ENCODE results near the gene USF2.

DNA sequence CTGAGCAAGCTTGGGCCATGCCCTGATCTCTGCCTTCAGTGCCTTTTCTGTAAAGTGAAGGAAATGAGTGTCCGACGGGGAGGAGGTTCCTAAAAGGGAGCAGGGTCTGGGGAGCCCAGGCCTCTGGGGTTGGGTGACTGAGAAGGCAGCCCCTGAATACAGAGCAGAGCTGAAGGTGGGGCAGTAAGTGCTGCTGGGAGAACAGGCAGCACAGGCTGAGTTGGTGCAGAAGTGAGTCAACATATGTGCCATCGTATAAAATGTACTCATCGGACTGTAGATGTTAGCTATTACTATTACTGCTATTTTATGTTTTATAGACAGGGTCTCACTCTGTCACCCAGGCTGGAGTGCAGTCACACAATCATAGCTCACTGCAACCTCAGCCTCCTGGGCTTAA lies 12.5 kb downstream of the USF2 start:
- TF ChIP-seq, protein P1, sequence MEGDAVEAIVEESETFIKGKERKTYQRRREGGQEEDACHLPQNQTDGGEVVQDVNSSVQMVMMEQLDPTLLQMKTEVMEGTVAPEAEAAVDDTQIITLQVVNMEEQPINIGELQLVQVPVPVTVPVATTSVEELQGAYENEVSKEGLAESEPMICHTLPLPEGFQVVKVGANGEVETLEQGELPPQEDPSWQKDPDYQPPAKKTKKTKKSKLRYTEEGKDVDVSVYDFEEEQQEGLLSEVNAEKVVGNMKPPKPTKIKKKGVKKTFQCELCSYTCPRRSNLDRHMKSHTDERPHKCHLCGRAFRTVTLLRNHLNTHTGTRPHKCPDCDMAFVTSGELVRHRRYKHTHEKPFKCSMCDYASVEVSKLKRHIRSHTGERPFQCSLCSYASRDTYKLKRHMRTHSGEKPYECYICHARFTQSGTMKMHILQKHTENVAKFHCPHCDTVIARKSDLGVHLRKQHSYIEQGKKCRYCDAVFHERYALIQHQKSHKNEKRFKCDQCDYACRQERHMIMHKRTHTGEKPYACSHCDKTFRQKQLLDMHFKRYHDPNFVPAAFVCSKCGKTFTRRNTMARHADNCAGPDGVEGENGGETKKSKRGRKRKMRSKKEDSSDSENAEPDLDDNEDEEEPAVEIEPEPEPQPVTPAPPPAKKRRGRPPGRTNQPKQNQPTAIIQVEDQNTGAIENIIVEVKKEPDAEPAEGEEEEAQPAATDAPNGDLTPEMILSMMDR (IDR thresholded peaks at IDR 0.05), result no peak
- TF ChIP-seq, protein P2, sequence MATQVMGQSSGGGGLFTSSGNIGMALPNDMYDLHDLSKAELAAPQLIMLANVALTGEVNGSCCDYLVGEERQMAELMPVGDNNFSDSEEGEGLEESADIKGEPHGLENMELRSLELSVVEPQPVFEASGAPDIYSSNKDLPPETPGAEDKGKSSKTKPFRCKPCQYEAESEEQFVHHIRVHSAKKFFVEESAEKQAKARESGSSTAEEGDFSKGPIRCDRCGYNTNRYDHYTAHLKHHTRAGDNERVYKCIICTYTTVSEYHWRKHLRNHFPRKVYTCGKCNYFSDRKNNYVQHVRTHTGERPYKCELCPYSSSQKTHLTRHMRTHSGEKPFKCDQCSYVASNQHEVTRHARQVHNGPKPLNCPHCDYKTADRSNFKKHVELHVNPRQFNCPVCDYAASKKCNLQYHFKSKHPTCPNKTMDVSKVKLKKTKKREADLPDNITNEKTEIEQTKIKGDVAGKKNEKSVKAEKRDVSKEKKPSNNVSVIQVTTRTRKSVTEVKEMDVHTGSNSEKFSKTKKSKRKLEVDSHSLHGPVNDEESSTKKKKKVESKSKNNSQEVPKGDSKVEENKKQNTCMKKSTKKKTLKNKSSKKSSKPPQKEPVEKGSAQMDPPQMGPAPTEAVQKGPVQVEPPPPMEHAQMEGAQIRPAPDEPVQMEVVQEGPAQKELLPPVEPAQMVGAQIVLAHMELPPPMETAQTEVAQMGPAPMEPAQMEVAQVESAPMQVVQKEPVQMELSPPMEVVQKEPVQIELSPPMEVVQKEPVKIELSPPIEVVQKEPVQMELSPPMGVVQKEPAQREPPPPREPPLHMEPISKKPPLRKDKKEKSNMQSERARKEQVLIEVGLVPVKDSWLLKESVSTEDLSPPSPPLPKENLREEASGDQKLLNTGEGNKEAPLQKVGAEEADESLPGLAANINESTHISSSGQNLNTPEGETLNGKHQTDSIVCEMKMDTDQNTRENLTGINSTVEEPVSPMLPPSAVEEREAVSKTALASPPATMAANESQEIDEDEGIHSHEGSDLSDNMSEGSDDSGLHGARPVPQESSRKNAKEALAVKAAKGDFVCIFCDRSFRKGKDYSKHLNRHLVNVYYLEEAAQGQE (IDR thresholded peaks at IDR 0.05; ENCODE audit: insufficient read depth in 1 of 2, low read depth in 2 of 2, low read length in 1 of 2), result no peak
- no peak for TF ChIP-seq POLR2AphosphoS5 (IDR thresholded peaks at IDR 0.05; ENCODE audit: low read depth, low read length)

Measured in Panc1 (cell line).